Calu3 (cell line): ENCODE data around the gene ABCA4. TPM values are rescaled to one million over a fixed set of nuclear protein-coding genes. Genes with fewer than 3 reads are reported as not detected.

Experiments
- BruUV-seq: library from RNA; stranded (reverse); fragments of 400-500 nt; replicated peaks from 2 replicates; lab custom pipeline; 2021; lab: Mats Ljungman, UMichigan
- CTCF ChIA-PET: fragments of 300-600 bp; sonication (Branson Sonifier 250); formaldehyde crosslinking; loops from one replicate; lab custom pipeline; 2022; ENCODE audit warnings: antibody characterized with exemption; lab: Charles Lee
- DNase-seq: peaks from one replicate; pipeline ENCODE4 v3.0.0; 2022
- H3K27ac Mint-ChIP-seq: one replicate; pipeline ENCODE4 v1.8.0; 2022; ENCODE audit warnings: mixed read lengths; ENCODE audit not compliant: unreplicated experiment
- H3K27me3 Mint-ChIP-seq: one replicate; pipeline ENCODE4 v1.8.0; 2022; ENCODE audit warnings: mixed read lengths; ENCODE audit not compliant: unreplicated experiment
- H3K36me3 Mint-ChIP-seq: one replicate; pipeline ENCODE4 v1.8.0; 2022; ENCODE audit warnings: mild to moderate bottlenecking, moderate library complexity, mixed read lengths; ENCODE audit not compliant: insufficient read depth, unreplicated experiment
- H3K4me1 Mint-ChIP-seq: one replicate; pipeline ENCODE4 v1.8.0; 2022; ENCODE audit warnings: mild to moderate bottlenecking, low read depth, mixed read lengths; ENCODE audit not compliant: unreplicated experiment
- H3K4me3 Mint-ChIP-seq: one replicate; pipeline ENCODE4 v1.8.0; 2022; ENCODE audit warnings: mild to moderate bottlenecking, low read depth, moderate library complexity, mixed read lengths; ENCODE audit not compliant: unreplicated experiment
- H3K9me3 Mint-ChIP-seq: one replicate; pipeline ENCODE4 v1.8.0; 2022; ENCODE audit warnings: low read depth, mixed read lengths; ENCODE audit not compliant: unreplicated experiment
- intact Hi-C: fragments of 100-400 bp; cut with micrococcal nuclease; formaldehyde crosslinking; loops from one replicate; pipeline ENCODE4 v1.10.0; 2022; ENCODE audit not compliant: unreplicated experiment
- total RNA-seq: library from RNA; stranded (reverse); gene quantifications from 2 replicates; pipeline ENCODE4 v1.2.3, GENCODE V29; 2022
- TF ChIP-seq, protein P1 (sequence below): fragments of 200-600 bp; IDR thresholded peaks from one replicate; pipeline ENCODE4 v1.8.0; 2022; ENCODE audit warnings: antibody characterized with exemption; ENCODE audit not compliant: unreplicated experiment

ABCA4 gene
- total RNA-seq, 1 experiment from 2014 or later = 0.31 TPM

DNA sequence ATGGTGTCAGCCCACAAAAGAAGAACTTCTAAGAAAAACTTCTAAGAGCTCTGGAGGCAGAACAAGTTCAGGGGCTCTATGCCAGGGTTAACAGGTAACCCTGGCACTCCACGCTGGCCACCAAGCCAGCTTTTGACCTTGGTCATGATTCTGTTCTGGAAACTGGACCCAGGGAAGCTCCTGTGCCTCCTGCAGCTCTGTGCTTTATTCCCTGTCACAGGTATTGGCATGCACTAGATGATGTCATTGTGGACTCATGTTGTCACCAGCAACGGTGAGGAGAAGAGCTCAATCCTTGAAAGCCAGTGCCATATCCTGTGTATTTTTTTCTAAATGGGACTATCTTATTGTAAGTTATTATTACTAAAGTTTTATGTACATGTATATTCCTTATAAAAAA is 155.1 kb downstream of the ABCA4 start:
- BruUV-seq = no TSS peak
- intact Hi-C loops = no loop called here
- H3K36me3 Mint-ChIP-seq = peaks cover 10% of the 10 kb centered on the region
- DNase-seq = no peak
- H3K27ac Mint-ChIP-seq = no peak overlapping the region
- CTCF ChIA-PET = interaction anchor here (0.6 kb wide), 2 partner anchors 45 to 122 kb away, joined by 4 to 5 read pairs; no protein-coding TSS in a partner anchor
- H3K9me3 Mint-ChIP-seq = no peaks in the 10 kb centered on the region
- no peak overlapping the region for H3K4me3 Mint-ChIP-seq
- H3K4me1 Mint-ChIP-seq = peaks cover 27% of the 10 kb centered on the region
- TF ChIP-seq, protein P1, sequence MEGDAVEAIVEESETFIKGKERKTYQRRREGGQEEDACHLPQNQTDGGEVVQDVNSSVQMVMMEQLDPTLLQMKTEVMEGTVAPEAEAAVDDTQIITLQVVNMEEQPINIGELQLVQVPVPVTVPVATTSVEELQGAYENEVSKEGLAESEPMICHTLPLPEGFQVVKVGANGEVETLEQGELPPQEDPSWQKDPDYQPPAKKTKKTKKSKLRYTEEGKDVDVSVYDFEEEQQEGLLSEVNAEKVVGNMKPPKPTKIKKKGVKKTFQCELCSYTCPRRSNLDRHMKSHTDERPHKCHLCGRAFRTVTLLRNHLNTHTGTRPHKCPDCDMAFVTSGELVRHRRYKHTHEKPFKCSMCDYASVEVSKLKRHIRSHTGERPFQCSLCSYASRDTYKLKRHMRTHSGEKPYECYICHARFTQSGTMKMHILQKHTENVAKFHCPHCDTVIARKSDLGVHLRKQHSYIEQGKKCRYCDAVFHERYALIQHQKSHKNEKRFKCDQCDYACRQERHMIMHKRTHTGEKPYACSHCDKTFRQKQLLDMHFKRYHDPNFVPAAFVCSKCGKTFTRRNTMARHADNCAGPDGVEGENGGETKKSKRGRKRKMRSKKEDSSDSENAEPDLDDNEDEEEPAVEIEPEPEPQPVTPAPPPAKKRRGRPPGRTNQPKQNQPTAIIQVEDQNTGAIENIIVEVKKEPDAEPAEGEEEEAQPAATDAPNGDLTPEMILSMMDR = no peak
- no peaks in the 10 kb centered on the region for H3K27me3 Mint-ChIP-seq

DNA sequence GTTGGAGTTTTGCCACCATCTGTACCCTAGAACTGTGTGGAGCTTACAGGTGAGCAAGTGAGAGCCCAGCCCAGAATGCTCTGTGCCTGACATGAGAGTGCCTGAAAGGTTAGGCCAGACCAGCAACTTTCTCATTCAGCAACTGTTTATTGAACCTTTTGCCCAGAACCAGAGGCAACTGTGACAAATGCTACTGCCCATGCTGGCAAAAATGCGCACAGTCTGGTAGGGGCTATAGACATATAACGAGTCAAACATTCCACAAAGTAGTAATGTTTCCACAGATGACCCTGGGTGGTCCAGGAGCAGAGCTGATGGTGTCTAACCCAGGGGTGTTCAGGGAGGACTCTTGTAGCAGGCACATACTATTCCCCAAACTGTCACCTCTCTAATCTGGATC is 155.7 kb downstream of the ABCA4 start:
- Mint-ChIP-seq H3K4me1 (peaks cover 27% of the 10 kb centered on the region), H3K36me3 (peaks cover 10% of the 10 kb centered on the region), H3K9me3 (no peaks in the 10 kb centered on the region), H3K27me3 (no peaks in the 10 kb centered on the region), H3K27ac (peak overlapping the region; percentile 90), H3K4me3 (no peak overlapping the region)
- BruUV-seq = TSS peak; percentile 85
- CTCF ChIA-PET = interaction anchor here (0.6 to 1.0 kb wide), 3 partner anchors 8 to 61 kb away, joined by 3 to 4 read pairs (median 3); no protein-coding TSS in a partner anchor
- intact Hi-C loops = no loop called here
- TF ChIP-seq, protein P1 = no peak
- DNase-seq = no peak

DNA sequence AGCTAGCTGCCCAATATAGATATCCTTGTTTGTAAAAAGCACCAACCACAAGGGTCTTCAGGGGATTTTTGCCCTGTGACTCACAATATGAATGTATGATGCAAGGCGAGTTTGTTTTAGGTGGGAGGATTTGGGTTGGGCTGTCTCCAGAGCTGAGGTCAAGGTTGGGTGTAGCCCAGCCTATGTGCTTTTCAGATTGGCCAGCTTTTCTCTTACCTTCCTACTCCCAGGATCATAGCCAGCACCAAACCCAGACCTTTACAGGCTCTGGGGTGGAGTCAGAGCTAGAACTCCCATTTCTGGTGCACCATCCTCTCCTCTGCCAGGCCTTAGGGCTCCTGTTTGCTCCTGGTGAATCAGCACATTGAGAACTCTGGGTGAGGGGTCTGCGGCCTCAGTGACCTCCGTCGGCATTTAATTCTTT is 156.2 kb downstream of the ABCA4 start:
- peak overlapping the region; percentile 54 for H3K4me3 Mint-ChIP-seq
- intact Hi-C loops = no loop called here
- peak; percentile 49 for DNase-seq

DNA sequence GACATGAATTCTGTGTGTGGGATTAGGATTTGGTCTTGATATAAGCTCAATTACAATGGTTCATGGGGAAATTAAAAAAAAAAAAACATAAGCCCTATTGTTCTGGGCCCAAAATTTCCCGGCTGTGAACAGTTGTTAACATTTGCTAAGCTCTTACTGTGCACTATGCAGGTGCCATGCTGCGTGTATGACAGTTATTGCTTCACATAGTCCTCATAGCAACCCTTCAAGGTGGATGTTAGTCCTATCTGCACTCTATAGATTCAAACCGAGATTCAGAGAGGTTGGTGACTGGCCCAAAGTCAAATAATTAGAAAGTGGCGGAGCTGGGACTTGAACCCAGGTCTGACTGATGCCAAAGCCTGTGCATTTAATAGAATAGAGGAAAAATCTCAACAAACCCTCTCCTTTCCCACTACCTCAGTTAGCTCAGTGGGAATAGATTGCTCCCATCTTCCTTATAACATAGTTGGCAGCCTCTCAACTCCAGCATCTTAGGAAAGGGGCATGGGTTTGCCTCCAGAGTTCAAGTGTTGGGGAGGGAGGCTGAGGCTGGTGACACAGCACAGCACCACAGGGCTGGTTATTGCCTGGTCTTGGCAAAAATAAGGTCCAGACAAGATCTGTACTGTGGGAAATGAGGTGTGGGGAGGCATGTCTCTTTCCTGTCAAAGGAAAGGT is 156.7 kb downstream of the ABCA4 start:
- CTCF ChIA-PET = interaction anchor here (0.7 to 1.0 kb wide), 4 partner anchors 16 to 309 kb away, joined by 3 to 4 read pairs (median 3); no protein-coding TSS in a partner anchor
- no peaks in the 10 kb centered on the region for H3K27me3 Mint-ChIP-seq
- TF ChIP-seq, protein P1 = no peak
- BruUV-seq = TSS peak; percentile 84
- no peaks in the 10 kb centered on the region for H3K9me3 Mint-ChIP-seq
- intact Hi-C loops = no loop called here
- peaks cover 27% of the 10 kb centered on the region for H3K4me1 Mint-ChIP-seq
- peak overlapping the region; percentile 90 for H3K27ac Mint-ChIP-seq
- H3K4me3 Mint-ChIP-seq = peak overlapping the region; percentile 54
- peaks cover 10% of the 10 kb centered on the region for H3K36me3 Mint-ChIP-seq
- DNase-seq = no peak

More for the DNA sequence above, 156.2 kb downstream of the ABCA4 start:
- TF ChIP-seq, protein P1 = no peak
- Mint-ChIP-seq H3K4me1 (peaks cover 27% of the 10 kb centered on the region), H3K36me3 (peaks cover 10% of the 10 kb centered on the region), H3K9me3 (no peaks in the 10 kb centered on the region), H3K27me3 (no peaks in the 10 kb centered on the region), H3K27ac (peak overlapping the region; percentile 90)
- BruUV-seq = no TSS peak
- CTCF ChIA-PET = interaction anchor here (0.6 to 1.0 kb wide), 3 partner anchors 8 to 61 kb away, joined by 3 to 4 read pairs (median 3); no protein-coding TSS in a partner anchor
